ENCODE results near the gene FBXO28.
"Not testable (repeated sequence)": the region's sequence is repeated elsewhere in the genome, so short reads cannot be mapped to it uniquely, and the experiment has no call there.

Gene FBXO28

GRCh38 chr1:224199679-224200078, 85.8 kb downstream of the FBXO28 start:
- TF ChIP-seq, protein P1, sequence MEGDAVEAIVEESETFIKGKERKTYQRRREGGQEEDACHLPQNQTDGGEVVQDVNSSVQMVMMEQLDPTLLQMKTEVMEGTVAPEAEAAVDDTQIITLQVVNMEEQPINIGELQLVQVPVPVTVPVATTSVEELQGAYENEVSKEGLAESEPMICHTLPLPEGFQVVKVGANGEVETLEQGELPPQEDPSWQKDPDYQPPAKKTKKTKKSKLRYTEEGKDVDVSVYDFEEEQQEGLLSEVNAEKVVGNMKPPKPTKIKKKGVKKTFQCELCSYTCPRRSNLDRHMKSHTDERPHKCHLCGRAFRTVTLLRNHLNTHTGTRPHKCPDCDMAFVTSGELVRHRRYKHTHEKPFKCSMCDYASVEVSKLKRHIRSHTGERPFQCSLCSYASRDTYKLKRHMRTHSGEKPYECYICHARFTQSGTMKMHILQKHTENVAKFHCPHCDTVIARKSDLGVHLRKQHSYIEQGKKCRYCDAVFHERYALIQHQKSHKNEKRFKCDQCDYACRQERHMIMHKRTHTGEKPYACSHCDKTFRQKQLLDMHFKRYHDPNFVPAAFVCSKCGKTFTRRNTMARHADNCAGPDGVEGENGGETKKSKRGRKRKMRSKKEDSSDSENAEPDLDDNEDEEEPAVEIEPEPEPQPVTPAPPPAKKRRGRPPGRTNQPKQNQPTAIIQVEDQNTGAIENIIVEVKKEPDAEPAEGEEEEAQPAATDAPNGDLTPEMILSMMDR (IDR thresholded peaks at IDR 0.05; ENCODE audit: insufficient read depth, low read length, poor library complexity, severe bottlenecking), result no peak
- no peak overlapping the region for H3K4me3 ChIP-seq (replicated peaks; ENCODE audit: low read depth, low read length)
- H3K27me3 ChIP-seq (replicated peaks; ENCODE audit: control insufficient read depth, insufficient read depth, low read length), result no peaks in the 10 kb centered on the region
- no peaks in the 10 kb centered on the region for H3K36me3 ChIP-seq (ENCODE audit: control insufficient read depth, insufficient read depth, low read length)
- DNase-seq (ENCODE audit: extremely low read depth, insufficient read length), result no peak

- TF ChIP-seq, protein P1 (IDR thresholded peaks at IDR 0.05; ENCODE audit: insufficient read depth, low read length, poor library complexity, severe bottlenecking), result no peak
- H3K36me3 ChIP-seq (ENCODE audit: control insufficient read depth, insufficient read depth, low read length), result no peaks in the 10 kb centered on the region
- H3K4me3 ChIP-seq (replicated peaks; ENCODE audit: low read depth, low read length), result no peak overlapping the region
- DNase-seq (ENCODE audit: extremely low read depth, insufficient read length), result no peak
- H3K27me3 ChIP-seq (replicated peaks; ENCODE audit: control insufficient read depth, insufficient read depth, low read length), result no peaks in the 10 kb centered on the region
Measured at GRCh38 chr1:224201383-224201782, 87.5 kb downstream of the FBXO28 start.

- DNase-seq (ENCODE audit: extremely low read depth, insufficient read length), result no peak
- Histone ChIP-seq H3K4me3 (replicated peaks; ENCODE audit: low read depth, low read length) (no peak overlapping the region), H3K27me3 (replicated peaks; ENCODE audit: control insufficient read depth, insufficient read depth, low read length) (no peaks in the 10 kb centered on the region), H3K36me3 (ENCODE audit: control insufficient read depth, insufficient read depth, low read length) (no peaks in the 10 kb centered on the region)
- TF ChIP-seq, protein P1 (IDR thresholded peaks at IDR 0.05; ENCODE audit: insufficient read depth, low read length, poor library complexity, severe bottlenecking), result no peak
Measured at GRCh38 chr1:224201853-224202252, 87.9 kb downstream of the FBXO28 start.

- H3K4me3 ChIP-seq (replicated peaks; ENCODE audit: low read depth, low read length), result no peak overlapping the region
- no peaks in the 10 kb centered on the region for H3K36me3 ChIP-seq (ENCODE audit: control insufficient read depth, insufficient read depth, low read length)
- DNase-seq (ENCODE audit: extremely low read depth, insufficient read length), result no peak
- TF ChIP-seq, protein P1 (IDR thresholded peaks at IDR 0.05; ENCODE audit: insufficient read depth, low read length, poor library complexity, severe bottlenecking), result no peak
- H3K27me3 ChIP-seq (replicated peaks; ENCODE audit: control insufficient read depth, insufficient read depth, low read length), result no peaks in the 10 kb centered on the region
Measured at GRCh38 chr1:224203243-224204016, 89.5 kb downstream of the FBXO28 start.

GRCh38 chr1:224205438-224205840, 91.5 kb downstream of the FBXO28 start:
- no peak for DNase-seq (ENCODE audit: extremely low read depth, insufficient read length)
- Histone ChIP-seq H3K4me3 (replicated peaks; ENCODE audit: low read depth, low read length) (no peak overlapping the region), H3K27me3 (replicated peaks; ENCODE audit: control insufficient read depth, insufficient read depth, low read length) (no peaks in the 10 kb centered on the region), H3K36me3 (ENCODE audit: control insufficient read depth, insufficient read depth, low read length) (no peaks in the 10 kb centered on the region)
- TF ChIP-seq, protein P1 (IDR thresholded peaks at IDR 0.05; ENCODE audit: insufficient read depth, low read length, poor library complexity, severe bottlenecking), result no peak

GRCh38 chr1:224205931-224206538, 92.1 kb downstream of the FBXO28 start:
- H3K4me3 ChIP-seq (replicated peaks; ENCODE audit: low read depth, low read length); DNase-seq (ENCODE audit: extremely low read depth, insufficient read length); H3K27me3 ChIP-seq (replicated peaks; ENCODE audit: control insufficient read depth, insufficient read depth, low read length); H3K36me3 ChIP-seq (ENCODE audit: control insufficient read depth, insufficient read depth, low read length): not testable (repeated sequence)

Data from GM06990 (cell line).